ENCODE results near the gene SCYGR7. TPM values are rescaled to one million over a fixed set of nuclear protein-coding genes. Genes with fewer than 3 reads are reported as not detected.
"Not testable (repeated sequence)": the region's sequence is repeated elsewhere in the genome, so short reads cannot be mapped to it uniquely, and the experiment has no call there.

Gene SCYGR7
- total RNA-seq, 1 donor from 2014 or later, result not detected

DNA sequence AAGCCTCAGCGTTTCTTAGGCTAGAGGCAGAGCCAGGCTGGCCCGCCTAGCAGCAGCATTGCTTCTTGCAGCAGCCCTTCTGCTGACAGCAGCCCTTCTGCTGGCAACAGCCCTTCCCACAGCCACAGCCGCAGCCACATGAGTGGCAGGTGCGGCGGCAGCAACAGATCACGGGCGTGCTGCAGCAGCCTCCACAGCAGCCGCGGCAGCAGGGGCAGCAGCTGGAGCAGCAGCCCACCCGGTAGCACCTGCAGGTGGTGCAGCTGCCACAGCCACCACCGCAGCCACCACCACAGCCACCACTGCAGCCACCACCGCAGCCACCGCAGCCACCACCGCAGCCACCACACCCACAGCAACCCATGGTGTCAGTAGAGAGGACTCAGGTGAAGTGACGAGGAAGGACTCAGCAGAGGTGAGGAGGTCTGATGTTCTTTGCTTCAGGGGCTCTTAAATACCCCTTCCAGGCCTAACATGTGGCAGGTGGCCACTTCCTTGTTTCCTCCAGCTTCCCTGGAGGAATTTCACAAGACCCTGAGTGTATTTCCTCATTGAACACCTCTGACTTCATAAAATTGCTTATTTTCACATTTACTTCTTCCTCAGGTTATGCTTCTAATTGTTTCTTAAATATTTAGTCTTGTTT lies 3.6 kb upstream of the SCYGR7 start, which contains the start of gene SCYGR6:
TSS of gene SCYGR6 (minus strand) at position 364 of the 646 bp plus-strand sequence. CDS start at position 364, 0 bp downstream.
- DNase-seq (no peak), ATAC-seq (ENCODE audit: low read depth) (no peak)
- no peaks in the 10 kb centered on the region for H3K4me1 Mint-ChIP-seq
- POLR2A ChIA-PET, result no interaction called here
- no peak within 1 kb of the TSS for H3K27ac Mint-ChIP-seq
- H3K9me3 Mint-ChIP-seq, result no peaks in the 10 kb centered on the region
- intact Hi-C loops (cut with micrococcal nuclease), result no loop called here
- no peaks in the 10 kb centered on the region for H3K36me3 Mint-ChIP-seq (ENCODE audit: low read depth)
- no peak within 1 kb of the TSS for H3K4me3 Mint-ChIP-seq
- CTCF ChIA-PET, result no interaction called here
- H3K27me3 Mint-ChIP-seq, result peaks cover 10% of the 10 kb centered on the region
- TF ChIP-seq, protein P1, sequence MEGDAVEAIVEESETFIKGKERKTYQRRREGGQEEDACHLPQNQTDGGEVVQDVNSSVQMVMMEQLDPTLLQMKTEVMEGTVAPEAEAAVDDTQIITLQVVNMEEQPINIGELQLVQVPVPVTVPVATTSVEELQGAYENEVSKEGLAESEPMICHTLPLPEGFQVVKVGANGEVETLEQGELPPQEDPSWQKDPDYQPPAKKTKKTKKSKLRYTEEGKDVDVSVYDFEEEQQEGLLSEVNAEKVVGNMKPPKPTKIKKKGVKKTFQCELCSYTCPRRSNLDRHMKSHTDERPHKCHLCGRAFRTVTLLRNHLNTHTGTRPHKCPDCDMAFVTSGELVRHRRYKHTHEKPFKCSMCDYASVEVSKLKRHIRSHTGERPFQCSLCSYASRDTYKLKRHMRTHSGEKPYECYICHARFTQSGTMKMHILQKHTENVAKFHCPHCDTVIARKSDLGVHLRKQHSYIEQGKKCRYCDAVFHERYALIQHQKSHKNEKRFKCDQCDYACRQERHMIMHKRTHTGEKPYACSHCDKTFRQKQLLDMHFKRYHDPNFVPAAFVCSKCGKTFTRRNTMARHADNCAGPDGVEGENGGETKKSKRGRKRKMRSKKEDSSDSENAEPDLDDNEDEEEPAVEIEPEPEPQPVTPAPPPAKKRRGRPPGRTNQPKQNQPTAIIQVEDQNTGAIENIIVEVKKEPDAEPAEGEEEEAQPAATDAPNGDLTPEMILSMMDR (IDR thresholded peaks at IDR 0.05), result no peak

- TF ChIP-seq, protein P1 (IDR thresholded peaks at IDR 0.05), result no peak
Observed at GRCh38 chr2:227739351-227739750, 11.2 kb downstream of the SCYGR7 start.

GRCh38 chr2:227740705-227741104 lies 12.6 kb downstream of the SCYGR7 start:
- H3K27ac Mint-ChIP-seq; H3K36me3 Mint-ChIP-seq (ENCODE audit: low read depth); DNase-seq; intact Hi-C loops (cut with micrococcal nuclease); H3K27me3 Mint-ChIP-seq; H3K4me1 Mint-ChIP-seq; H3K9me3 Mint-ChIP-seq; POLR2A ChIA-PET; H3K4me3 Mint-ChIP-seq; ATAC-seq (ENCODE audit: low read depth): not testable (repeated sequence)
- CTCF ChIA-PET, result interaction anchor here (1.1 kb wide), 1 partner anchor 141 kb away, joined by 4 read pairs; no protein-coding TSS in a partner anchor

More at GRCh38 chr2:227739351-227739750, 11.2 kb downstream of the SCYGR7 start:
- Mint-ChIP-seq H3K4me1 (no peaks in the 10 kb centered on the region), H3K9me3 (no peaks in the 10 kb centered on the region), H3K4me3 (no peak overlapping the region), H3K36me3 (ENCODE audit: low read depth) (no peaks in the 10 kb centered on the region), H3K27me3 (peaks cover 2% of the 10 kb centered on the region), H3K27ac (no peak overlapping the region)
- no peak for DNase-seq
- ATAC-seq (ENCODE audit: low read depth), result no peak
- intact Hi-C loops (cut with micrococcal nuclease), result no loop called here
- ChIA-PET CTCF (interaction anchor here (1.3 kb wide), 1 partner anchor 27 kb away, joined by 7 read pairs; no protein-coding TSS in a partner anchor), POLR2A (no interaction called here)

DNA sequence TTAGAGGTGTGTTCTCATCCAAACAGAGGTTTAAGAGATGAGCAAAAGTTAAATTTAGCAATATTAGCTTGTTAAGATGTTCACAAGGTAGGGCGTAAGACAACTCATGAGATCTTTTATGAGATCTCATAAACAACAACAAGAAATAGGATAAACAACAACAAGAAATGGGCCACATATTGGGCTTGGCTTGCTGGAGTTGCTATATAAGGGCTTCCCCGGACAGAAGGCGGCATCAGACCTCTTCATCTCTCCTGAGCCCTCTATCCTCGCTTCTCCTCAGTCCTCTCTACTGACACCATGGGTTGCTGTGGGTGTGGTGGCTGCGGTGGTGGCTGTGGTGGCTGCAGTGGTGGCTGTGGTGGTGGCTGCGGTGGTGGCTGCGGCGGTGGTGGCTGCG lies 17.5 kb downstream of the SCYGR7 start, which contains the start of gene SCYGR8:
TSS of gene SCYGR8 (plus strand) at position 301 of the 400 bp plus-strand sequence. CDS start at position 301, 0 bp downstream.
- no peaks in the 10 kb centered on the region for H3K9me3 Mint-ChIP-seq
- H3K27me3 Mint-ChIP-seq, result peaks cover 5% of the 10 kb centered on the region
- DNase-seq (no peak), ATAC-seq (ENCODE audit: low read depth) (no peak)
- ChIA-PET CTCF (no interaction called here), POLR2A (no interaction called here)
- H3K36me3 Mint-ChIP-seq (ENCODE audit: low read depth), result no peaks in the 10 kb centered on the region
- TF ChIP-seq, protein P1 (IDR thresholded peaks at IDR 0.05), result no peak
- H3K4me1 Mint-ChIP-seq, result no peaks in the 10 kb centered on the region
- intact Hi-C loops (cut with micrococcal nuclease), result no loop called here
- H3K4me3 Mint-ChIP-seq, result no peak within 1 kb of the TSS
- H3K27ac Mint-ChIP-seq, result no peak within 1 kb of the TSS

- H3K27ac Mint-ChIP-seq, result no peak overlapping the region
Observed at GRCh38 chr2:227748079-227748478, 19.9 kb downstream of the SCYGR7 start.

DNA sequence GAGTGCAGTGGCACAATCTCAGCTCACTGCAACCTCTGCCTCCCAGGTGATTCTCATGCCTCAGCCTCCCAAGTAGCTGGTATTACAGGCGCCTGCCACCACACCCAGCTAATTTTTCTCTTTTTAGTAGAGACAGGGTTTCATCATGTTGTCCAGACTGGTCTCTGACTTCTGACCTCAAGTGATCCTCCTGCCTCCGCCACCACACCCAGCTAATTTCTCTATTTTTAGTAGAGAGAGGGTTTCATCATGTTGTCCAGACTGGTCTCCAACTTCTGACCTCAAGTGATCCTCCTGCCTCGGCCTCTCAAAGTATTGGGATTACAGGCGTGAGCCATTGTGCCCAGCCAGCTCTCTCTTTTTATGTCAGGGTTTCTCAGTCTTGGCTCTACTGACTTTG lies 28.1 kb downstream of the SCYGR7 start:
- ChIA-PET POLR2A (interaction anchor here (0.6 kb wide), 1 partner anchor 352 kb away, joined by 3 read pairs; no protein-coding TSS in a partner anchor), CTCF (interaction anchor here (1.0 kb wide), 1 partner anchor 10 kb away, joined by 3 read pairs; no protein-coding TSS in a partner anchor)
- DNase-seq; H3K36me3 Mint-ChIP-seq (ENCODE audit: low read depth); H3K9me3 Mint-ChIP-seq; intact Hi-C loops (cut with micrococcal nuclease); H3K4me1 Mint-ChIP-seq; H3K4me3 Mint-ChIP-seq; ATAC-seq (ENCODE audit: low read depth); H3K27ac Mint-ChIP-seq; H3K27me3 Mint-ChIP-seq: not testable (repeated sequence)

More at GRCh38 chr2:227748079-227748478, 19.9 kb downstream of the SCYGR7 start:
- TF ChIP-seq, protein P1 (IDR thresholded peaks at IDR 0.05), result no peak
- intact Hi-C loops (cut with micrococcal nuclease), result no loop called here
- Mint-ChIP-seq H3K27me3 (peaks cover 6% of the 10 kb centered on the region), H3K4me1 (no peaks in the 10 kb centered on the region), H3K9me3 (no peaks in the 10 kb centered on the region), H3K36me3 (ENCODE audit: low read depth) (no peaks in the 10 kb centered on the region), H3K4me3 (no peak overlapping the region)
- ChIA-PET POLR2A (no interaction called here), CTCF (no interaction called here)
- DNase-seq (no peak), ATAC-seq (ENCODE audit: low read depth) (no peak)
